ENCODE results near the gene SMKR1. TPM values are rescaled to one million over a fixed set of nuclear protein-coding genes. Genes with fewer than 3 reads are reported as not detected.

Gene SMKR1
- total and polyA plus RNA-seq, 12 donors: 0.28 TPM; not detected in 11

DNA sequence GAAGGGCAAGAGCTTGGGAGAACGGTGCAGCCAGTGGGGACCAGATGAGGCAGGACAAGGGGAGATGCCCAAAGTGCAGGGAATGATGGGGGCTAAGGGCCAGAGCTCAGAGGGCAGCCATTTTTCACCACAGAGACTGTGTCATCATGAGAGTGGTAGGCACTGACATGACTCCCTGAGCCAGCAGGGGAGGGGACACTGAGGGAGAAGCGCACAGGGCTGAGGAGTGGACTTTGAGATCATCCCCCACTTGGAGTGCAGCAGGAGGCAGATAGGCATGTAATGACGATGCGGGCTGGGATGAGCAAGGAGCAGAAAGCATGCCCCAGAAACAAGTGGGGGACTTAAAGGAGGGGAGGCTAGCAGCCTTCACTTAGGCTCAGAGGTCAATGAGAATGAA is 5.2 kb upstream of the SMKR1 start:
- intact Hi-C loops (cut with DNase I): loop anchor here in 2 of 10 donors (10.0 kb wide), 1 partner anchor 148 kb away; no protein-coding TSS in a partner anchor
- no peak overlapping the region for H3K4me3 ChIP-seq
- H3K4me1 ChIP-seq: peaks cover 0 to 16% (median 0%) of the 10 kb centered on the region in 9 donors
- ATAC-seq (no peak), DNase-seq (no peak)
- peaks cover 0 to 16% (median 4%) of the 10 kb centered on the region in 7 donors for H3K27me3 ChIP-seq
- H3K27ac ChIP-seq: no peak overlapping the region
- no peaks in the 10 kb centered on the region for H3K36me3 ChIP-seq
- TF ChIP-seq, protein P1, sequence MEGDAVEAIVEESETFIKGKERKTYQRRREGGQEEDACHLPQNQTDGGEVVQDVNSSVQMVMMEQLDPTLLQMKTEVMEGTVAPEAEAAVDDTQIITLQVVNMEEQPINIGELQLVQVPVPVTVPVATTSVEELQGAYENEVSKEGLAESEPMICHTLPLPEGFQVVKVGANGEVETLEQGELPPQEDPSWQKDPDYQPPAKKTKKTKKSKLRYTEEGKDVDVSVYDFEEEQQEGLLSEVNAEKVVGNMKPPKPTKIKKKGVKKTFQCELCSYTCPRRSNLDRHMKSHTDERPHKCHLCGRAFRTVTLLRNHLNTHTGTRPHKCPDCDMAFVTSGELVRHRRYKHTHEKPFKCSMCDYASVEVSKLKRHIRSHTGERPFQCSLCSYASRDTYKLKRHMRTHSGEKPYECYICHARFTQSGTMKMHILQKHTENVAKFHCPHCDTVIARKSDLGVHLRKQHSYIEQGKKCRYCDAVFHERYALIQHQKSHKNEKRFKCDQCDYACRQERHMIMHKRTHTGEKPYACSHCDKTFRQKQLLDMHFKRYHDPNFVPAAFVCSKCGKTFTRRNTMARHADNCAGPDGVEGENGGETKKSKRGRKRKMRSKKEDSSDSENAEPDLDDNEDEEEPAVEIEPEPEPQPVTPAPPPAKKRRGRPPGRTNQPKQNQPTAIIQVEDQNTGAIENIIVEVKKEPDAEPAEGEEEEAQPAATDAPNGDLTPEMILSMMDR (IDR thresholded peaks at IDR 0.05): no peak
- 90 to 91% methylated on average over 4 of the region's 4 CpGs for WGBS, 2 donors
- no peaks in the 10 kb centered on the region for H3K9me3 ChIP-seq

DNA sequence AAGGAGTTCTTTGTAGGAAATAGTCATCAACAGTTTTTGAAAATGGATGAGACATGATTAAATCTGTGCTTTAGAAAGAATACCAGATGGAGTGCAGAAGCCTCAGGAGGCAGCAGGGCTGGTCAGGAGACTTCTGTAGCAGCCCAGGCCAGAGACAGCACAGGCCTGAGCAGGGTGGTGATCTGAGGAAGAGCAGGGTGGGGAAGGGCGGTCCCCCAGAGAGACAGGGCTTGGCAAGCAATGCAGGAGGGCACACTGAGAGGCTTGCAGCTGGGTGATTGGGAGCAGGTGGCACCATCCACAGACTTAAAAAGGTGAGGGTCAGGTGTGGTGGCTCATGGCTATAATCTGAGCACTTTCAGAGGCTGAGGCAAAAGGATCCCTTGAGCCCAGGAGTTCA is 4.3 kb upstream of the SMKR1 start:
- Histone ChIP-seq H3K4me3 (no peak overlapping the region), H3K9me3 (no peaks in the 10 kb centered on the region), H3K27me3 (peaks cover 0 to 25% (median 9%) of the 10 kb centered on the region in 7 donors), H3K4me1 (peaks cover 4 to 21% (median 6%) of the 10 kb centered on the region in 9 donors), H3K27ac (no peak overlapping the region), H3K36me3 (no peaks in the 10 kb centered on the region)
- DNase-seq: no peak
- intact Hi-C loops (cut with DNase I): loop anchor here in 2 of 10 donors (10.0 kb wide), 1 partner anchor 147 kb away; no protein-coding TSS in a partner anchor
- ATAC-seq: no peak
- 91 to 95% methylated on average over 1 of the region's 1 CpG for WGBS, 2 donors
- TF ChIP-seq, protein P1 (IDR thresholded peaks at IDR 0.05): no peak

DNA sequence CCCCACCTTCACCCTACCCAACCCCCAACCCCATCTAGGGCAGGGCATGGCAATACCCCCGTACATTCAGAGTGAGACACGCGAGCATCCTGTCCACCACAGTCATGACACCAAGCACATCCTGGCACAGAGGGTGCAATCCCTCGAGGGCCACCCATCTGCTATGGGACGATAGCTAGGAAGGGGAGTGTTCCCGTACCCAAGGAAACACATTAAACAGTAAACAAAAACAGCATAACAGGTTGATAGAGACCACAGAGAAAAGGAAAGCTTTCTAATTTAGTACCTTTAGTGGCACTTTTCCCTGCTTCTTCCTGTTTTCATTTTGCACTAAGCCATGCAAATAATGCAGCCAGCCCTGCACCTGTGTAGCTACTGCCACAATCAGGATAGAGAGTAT is 2.3 kb upstream of the SMKR1 start:
- Histone ChIP-seq H3K4me3 (no peak overlapping the region), H3K4me1 (peaks cover 5 to 16% (median 8%) of the 10 kb centered on the region in 9 donors), H3K27ac (no peak overlapping the region), H3K27me3 (peaks cover 0 to 30% (median 9%) of the 10 kb centered on the region in 7 donors), H3K36me3 (no peaks in the 10 kb centered on the region), H3K9me3 (no peaks in the 10 kb centered on the region)
- WGBS, 2 donors: 68 to 77% methylated on average over 6 of the region's 6 CpGs
- intact Hi-C loops (cut with DNase I): loop anchor here in 5 of 10 donors (10.0 kb wide), 2 partner anchors 135 to 145 kb away; no protein-coding TSS in a partner anchor
- DNase-seq: no peak
- TF ChIP-seq, protein P1 (IDR thresholded peaks at IDR 0.05): no peak
- no peak for ATAC-seq

DNA sequence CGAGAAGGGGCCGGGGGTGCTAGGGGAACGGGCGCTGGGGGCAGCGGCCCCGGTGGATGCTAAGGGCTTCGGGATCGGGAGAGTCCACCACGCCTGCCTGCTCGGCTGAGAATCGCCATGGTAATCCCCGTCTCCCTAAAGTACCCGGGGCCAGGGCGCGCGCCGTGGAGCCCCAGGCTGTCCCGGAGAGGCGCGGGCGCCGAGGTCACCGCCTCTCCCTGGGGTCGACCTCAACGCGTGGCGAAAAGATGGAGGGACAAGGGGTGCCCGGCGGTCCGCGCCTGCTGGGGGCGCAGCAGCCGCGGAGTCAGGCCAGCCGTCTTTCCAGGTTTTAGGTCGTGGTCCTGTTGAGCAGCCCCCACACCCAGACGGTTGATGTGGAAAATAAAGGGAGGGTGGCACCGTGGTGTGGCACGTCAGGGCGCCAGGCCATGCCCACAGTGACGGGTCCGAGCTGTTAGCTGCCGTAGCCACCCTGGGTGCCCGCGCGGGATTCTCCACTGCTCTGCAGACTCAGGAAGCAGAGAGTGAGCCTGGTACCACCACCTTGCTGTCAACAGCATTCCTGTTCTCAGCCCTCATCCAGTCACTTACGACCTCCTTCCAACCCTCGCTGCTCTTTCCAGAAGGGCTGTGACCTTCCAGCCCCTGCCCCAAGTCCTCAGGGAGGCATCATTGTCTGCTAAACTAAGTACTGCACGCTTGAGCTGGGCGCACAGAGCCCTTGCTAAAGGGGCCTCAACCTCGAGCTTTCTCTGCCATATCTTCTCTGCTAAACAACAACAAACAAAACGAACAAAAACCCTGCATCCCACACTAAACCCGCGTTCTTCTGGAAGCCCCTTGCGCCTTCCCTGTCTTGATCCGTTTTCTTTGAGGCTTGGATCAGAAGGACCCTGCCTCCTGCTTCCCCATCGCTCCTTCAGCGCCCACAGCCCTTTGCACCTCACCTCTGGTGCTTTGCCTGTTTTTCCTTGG is 666 bp downstream of the SMKR1 start:
- TF ChIP-seq, protein P1 (IDR thresholded peaks at IDR 0.05): peak in 4 of 9 donors; percentile 5 to 22 (median 12)
- H3K27ac ChIP-seq: no peak overlapping the region
- DNase-seq (no peak), ATAC-seq (peak in 4 of 8 donors; percentile 21 to 55 (median 30))
- no peaks in the 10 kb centered on the region for H3K36me3 ChIP-seq
- peaks cover 0 to 30% (median 9%) of the 10 kb centered on the region in 7 donors for H3K27me3 ChIP-seq
- no peaks in the 10 kb centered on the region for H3K9me3 ChIP-seq
- peaks cover 5 to 12% (median 8%) of the 10 kb centered on the region in 9 donors for H3K4me1 ChIP-seq
- peak overlapping the region; percentile 28 to 63 (median 56) for H3K4me3 ChIP-seq
- whole genome bisulfite sequencing, 2 donors: 12% methylated on average over 57 to 58 of the region's 58 CpGs
- intact Hi-C loops (cut with DNase I): loop anchor here in 3 of 10 donors (10.0 kb wide), 2 partner anchors 132 to 142 kb away; no protein-coding TSS in a partner anchor

Data from heart right ventricle (tissue), 16 donors.